Mesenchymal stem cell (in vitro differentiated cells and primary cell): ENCODE measurements around the gene NDUFAF5.

Experiments
- DNase-seq: peaks from one replicate; pipeline ENCODE4 v3.0.0-alpha.2; 2013
- H2AFZ ChIP-seq: one replicate; pipeline ENCODE4 v1.6.1; 2013; ENCODE audit warnings: low read depth, mild to moderate bottlenecking, control low read depth, inconsistent platforms, low read length, moderate library complexity
- H2AK5ac ChIP-seq: 2 replicates; pipeline ENCODE4 v1.6.1; 2013; ENCODE audit warnings: low read length, moderate library complexity, mild to moderate bottlenecking, inconsistent platforms; ENCODE audit not compliant: severe bottlenecking
- H2BK120ac ChIP-seq: one replicate; pipeline ENCODE4 v1.6.1; 2013; ENCODE audit warnings: low read depth, mild to moderate bottlenecking, inconsistent platforms, low read length, moderate library complexity
- H2BK12ac ChIP-seq, 2 experiments: one replicate each; pipeline ENCODE4 v1.6.1; 2013; ENCODE audit warnings: inconsistent platforms in 2 of 2, low read length in 2 of 2, mild to moderate bottlenecking in 2 of 2, moderate library complexity in 2 of 2, control low read depth in 1 of 2
- H2BK15ac ChIP-seq: one replicate; pipeline ENCODE4 v1.6.1; 2013; ENCODE audit warnings: mild to moderate bottlenecking, low read depth, inconsistent platforms; ENCODE audit not compliant: poor library complexity, severe bottlenecking
- H2BK5ac ChIP-seq: 2 replicates; pipeline ENCODE4 v1.6.1; 2013; ENCODE audit warnings: low read depth, mild to moderate bottlenecking, low read length, control low read depth, inconsistent platforms; ENCODE audit not compliant: poor library complexity, severe bottlenecking
- H3K14ac ChIP-seq, 2 experiments: one replicate each; pipeline ENCODE4 v1.6.1; 2013; ENCODE audit warnings: inconsistent platforms in 2 of 2, low read length in 2 of 2, control low read depth in 1 of 2, mild to moderate bottlenecking in 1 of 2, moderate library complexity in 1 of 2
- H3K18ac ChIP-seq, 2 experiments: one replicate each; pipeline ENCODE4 v1.6.1; 2013; ENCODE audit warnings: inconsistent platforms in 2 of 2, low read length in 2 of 2, control low read depth in 1 of 2, low read depth in 1 of 2, mild to moderate bottlenecking in 1 of 2
- H3K23ac ChIP-seq, 2 experiments: one replicate each; pipeline ENCODE4 v1.6.1; 2013; ENCODE audit warnings: inconsistent platforms in 2 of 2, low read length in 2 of 2, mild to moderate bottlenecking in 2 of 2, moderate library complexity in 2 of 2, control low read depth in 1 of 2
- H3K27ac ChIP-seq: 2 replicates; pipeline ENCODE4 v1.5.1; 2013; ENCODE audit warnings: mild to moderate bottlenecking, moderate library complexity, low read length, control low read depth, inconsistent platforms; ENCODE audit not compliant: poor library complexity, severe bottlenecking
- H3K27me3 ChIP-seq, 2 experiments: 2 replicates each; pipeline versions ENCODE4 v1.6.1 to v1.7.0; 2013; ENCODE audit warnings: low read length in 2 of 2, mild to moderate bottlenecking in 2 of 2, moderate library complexity in 2 of 2, control low read depth in 1 of 2, inconsistent platforms in 1 of 2; ENCODE audit not compliant: control insufficient read depth in 1 of 2, insufficient read depth in 1 of 2
- H3K36me3 ChIP-seq, 2 experiments: 2 replicates each; pipeline versions ENCODE4 v1.6.1 to v1.7.0; 2013; ENCODE audit warnings: low read length in 2 of 2, control low read depth in 1 of 2, inconsistent platforms in 1 of 2, low read depth in 1 of 2, mild to moderate bottlenecking in 1 of 2; ENCODE audit not compliant: insufficient read depth in 2 of 2, control insufficient read depth in 1 of 2
- H3K4ac ChIP-seq, 2 experiments: one replicate each; pipeline ENCODE4 v1.6.1; 2013; ENCODE audit warnings: inconsistent platforms in 2 of 2, low read length in 2 of 2, mild to moderate bottlenecking in 2 of 2, moderate library complexity in 2 of 2, control low read depth in 1 of 2, low read depth in 1 of 2
- H3K4me1 ChIP-seq: 2 replicates; pipeline ENCODE4 v1.6.1; 2013; ENCODE audit warnings: low read depth, low read length, control low read depth; ENCODE audit not compliant: control insufficient read depth, insufficient read depth
- H3K4me2 ChIP-seq: 2 replicates; pipeline ENCODE4 v1.6.1; 2013; ENCODE audit warnings: low read length, mild to moderate bottlenecking, inconsistent platforms; ENCODE audit not compliant: poor library complexity, severe bottlenecking
- H3K4me3 ChIP-seq, 2 experiments: 2 replicates each; pipeline versions ENCODE4 v1.5.1 to v1.7.0; 2013; ENCODE audit warnings: low read length in 2 of 2, mild to moderate bottlenecking in 2 of 2, control low read depth in 1 of 2, low read depth in 1 of 2; ENCODE audit not compliant: insufficient read depth in 1 of 2
- H3K79me1 ChIP-seq: replicated peaks from 2 replicates; pipeline ENCODE4 v1.6.1; 2013; ENCODE audit warnings: mild to moderate bottlenecking, control low read depth, low read length, inconsistent platforms; ENCODE audit not compliant: poor library complexity, severe bottlenecking
- H3K9ac ChIP-seq: 2 replicates; pipeline ENCODE4 v1.7.0; 2013; ENCODE audit warnings: mild to moderate bottlenecking, low read length, moderate library complexity
- H3K9me3 ChIP-seq: 2 replicates; pipeline ENCODE4 v1.7.0; 2013; ENCODE audit warnings: mild to moderate bottlenecking, low read length; ENCODE audit not compliant: control insufficient read depth
- H4K8ac ChIP-seq: one replicate; pipeline ENCODE4 v1.6.1; 2013; ENCODE audit warnings: inconsistent platforms, mild to moderate bottlenecking, low read length, moderate library complexity
- H4K91ac ChIP-seq: one replicate; pipeline ENCODE4 v1.6.1; 2013; ENCODE audit warnings: mild to moderate bottlenecking, low read length, inconsistent platforms
- WGBS: methylation state at CpG from one replicate; pipeline ENCODE4 v1.1.7; 2013; ENCODE audit warnings: mixed read lengths; 5-methylcytosine and 5-hydroxymethylcytosine counted together

NDUFAF5 gene

GRCh38 chr20:13862245-13862644 lies 77.4 kb downstream of the NDUFAF5 start:
- H3K14ac ChIP-seq: no peak overlapping the region
- no peak overlapping the region for H2AFZ ChIP-seq
- no peak overlapping the region for H3K4ac ChIP-seq
- H2BK5ac ChIP-seq: no peak overlapping the region
- H2BK120ac ChIP-seq: no peak overlapping the region
- no peak overlapping the region for H3K27ac ChIP-seq
- H3K4me1 ChIP-seq: no peaks in the 10 kb centered on the region
- no peak overlapping the region for H4K8ac ChIP-seq
- no peaks in the 10 kb centered on the region for H3K79me1 ChIP-seq
- H3K23ac ChIP-seq: no peak overlapping the region
- H3K18ac ChIP-seq: no peak overlapping the region
- no peak for DNase-seq
- H2BK12ac ChIP-seq: no peak overlapping the region
- H3K4me3 ChIP-seq: no peak overlapping the region
- no peak overlapping the region for H3K4me2 ChIP-seq
- 100% methylated on average over 1 of the region's 2 CpGs for WGBS
- no peaks in the 10 kb centered on the region for H3K36me3 ChIP-seq
- peaks cover 0 to 8% of the 10 kb centered on the region in 2 experiments for H3K27me3 ChIP-seq
- H2BK15ac ChIP-seq: no peak overlapping the region
- no peak overlapping the region for H3K9ac ChIP-seq
- H2AK5ac ChIP-seq: no peak overlapping the region
- no peaks in the 10 kb centered on the region for H3K9me3 ChIP-seq
- no peak overlapping the region for H4K91ac ChIP-seq

- no peak overlapping the region for H3K14ac ChIP-seq
- WGBS: 33% methylated on average over 1 of the region's 1 CpG
- H2BK120ac ChIP-seq: no peak overlapping the region
- H2BK12ac ChIP-seq: no peak overlapping the region
- H3K4me3 ChIP-seq: no peak overlapping the region
- no peak overlapping the region for H2AFZ ChIP-seq
- H3K27ac ChIP-seq: no peak overlapping the region
- no peak overlapping the region for H3K4ac ChIP-seq
- H2BK5ac ChIP-seq: no peak overlapping the region
- no peak overlapping the region for H3K4me2 ChIP-seq
- no peak overlapping the region for H3K23ac ChIP-seq
- no peaks in the 10 kb centered on the region for H3K36me3 ChIP-seq
- no peak overlapping the region for H2AK5ac ChIP-seq
- no peak overlapping the region for H4K8ac ChIP-seq
- no peak overlapping the region for H4K91ac ChIP-seq
- H3K79me1 ChIP-seq: no peaks in the 10 kb centered on the region
- H3K9me3 ChIP-seq: no peaks in the 10 kb centered on the region
- no peak overlapping the region for H2BK15ac ChIP-seq
- H3K9ac ChIP-seq: no peak overlapping the region
- DNase-seq: no peak
- no peaks in the 10 kb centered on the region for H3K4me1 ChIP-seq
- no peak overlapping the region for H3K18ac ChIP-seq
- H3K27me3 ChIP-seq: peaks cover 0 to 8% of the 10 kb centered on the region in 2 experiments
These were observed 78.4 kb downstream of the NDUFAF5 start for GRCh38 chr20:13863244-13863643.

- Histone ChIP-seq H3K23ac (no peak overlapping the region), H3K9me3 (no peaks in the 10 kb centered on the region), H3K36me3 (no peaks in the 10 kb centered on the region), H4K91ac (no peak overlapping the region), H3K4me2 (no peak overlapping the region), H3K4me3 (no peak overlapping the region), H2BK12ac (no peak overlapping the region), H3K79me1 (no peaks in the 10 kb centered on the region), H3K9ac (peak overlapping the region; percentile 64), H3K4ac (no peak overlapping the region), H2BK5ac (no peak overlapping the region), H3K4me1 (no peaks in the 10 kb centered on the region), H2AFZ (no peak overlapping the region), H2AK5ac (no peak overlapping the region), H2BK15ac (no peak overlapping the region), H3K14ac (no peak overlapping the region), H3K27me3 (peaks cover 0 to 8% of the 10 kb centered on the region in 2 experiments), H2BK120ac (no peak overlapping the region), H3K27ac (no peak overlapping the region), H4K8ac (no peak overlapping the region), H3K18ac (no peak overlapping the region)
- DNase-seq: no peak
- 69% methylated on average over 2 of the region's 2 CpGs for WGBS
These were observed 80.3 kb downstream of the NDUFAF5 start for GRCh38 chr20:13865156-13865555.

GRCh38 chr20:13865791-13866351 lies 81.0 kb downstream of the NDUFAF5 start:
- no peak overlapping the region for H3K14ac ChIP-seq
- H3K36me3 ChIP-seq: no peaks in the 10 kb centered on the region

More at GRCh38 chr20:13865791-13866351, 81.0 kb downstream of the NDUFAF5 start:
- Histone ChIP-seq H3K27me3 (peaks cover 0 to 8% of the 10 kb centered on the region in 2 experiments), H4K8ac (no peak overlapping the region), H3K23ac (no peak overlapping the region), H3K4me3 (peak overlapping the region in 1 of 2 experiments; percentile 23), H3K27ac (no peak overlapping the region), H2BK5ac (no peak overlapping the region), H3K4ac (no peak overlapping the region), H3K9ac (peak overlapping the region; percentile 64), H3K4me1 (no peaks in the 10 kb centered on the region), H2AK5ac (no peak overlapping the region), H3K79me1 (no peaks in the 10 kb centered on the region), H3K9me3 (no peaks in the 10 kb centered on the region), H4K91ac (no peak overlapping the region), H2AFZ (no peak overlapping the region), H3K4me2 (no peak overlapping the region), H3K18ac (no peak overlapping the region), H2BK120ac (no peak overlapping the region), H2BK12ac (no peak overlapping the region), H2BK15ac (no peak overlapping the region)
- DNase-seq: no peak
- WGBS: 81% methylated on average over 4 of the region's 5 CpGs
